Right lung (tissue), 5 donors: Measurements from ENCODE around the gene SOX6. TPM values are rescaled to one million over a fixed set of nuclear protein-coding genes. Genes with fewer than 3 reads are reported as not detected.
"Not testable (repeated sequence)": the region's sequence is repeated elsewhere in the genome, so short reads cannot be mapped to it uniquely, and the experiment has no call there.

ENCODE experiments used
- DNase-seq, 2 donors: peaks; one replicate each; pipeline ENCODE4 v3.0.0-alpha.2; 2013
- polyA plus RNA-seq, 5 donors: library from polyadenylated mRNA; unstranded; fragments of 120-200 nt; gene quantifications; one replicate each; pipeline versions ENCODE4 v1.2.1 to v1.2.3, GENCODE V29; 2013; ENCODE audit warnings: inconsistent platforms in 1 of 5, low replicate concordance in 1 of 5; ENCODE audit not compliant: insufficient read length in 5 of 5, insufficient read depth in 1 of 5

The SOX6 gene
- polyA plus RNA-seq, 5 donors = 9.5 to 18.8 (median 17.2) TPM

- DNase-seq = no peak
These were observed 423.9 kb downstream of the SOX6 start for GRCh38 chr11:15932417-15932816.

GRCh38 chr11:15931497-15931896, 424.8 kb downstream of the SOX6 start:
- DNase-seq = no peak

- no peak for DNase-seq
These were observed 425.8 kb downstream of the SOX6 start for GRCh38 chr11:15930442-15931025.

- DNase-seq = no peak
These were observed 426.9 kb downstream of the SOX6 start for GRCh38 chr11:15929371-15929901.

DNA sequence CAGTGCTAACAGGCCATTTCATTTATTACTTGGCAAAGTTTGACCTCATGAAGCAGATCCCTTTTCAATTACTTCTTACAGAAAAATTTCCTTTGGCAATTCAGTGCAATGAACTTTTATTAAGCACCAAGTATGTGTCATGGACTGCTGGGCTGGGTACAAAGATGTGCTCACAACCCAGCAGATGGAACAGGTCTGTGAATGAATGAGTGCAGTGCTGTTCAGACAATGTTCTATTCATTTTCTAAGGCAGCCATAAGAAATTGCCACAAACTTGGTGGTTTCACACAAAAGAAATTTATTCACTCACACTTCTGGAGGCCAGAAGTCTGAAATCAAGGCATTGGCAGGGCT, 428.5 kb downstream of the SOX6 start:
- DNase-seq = no peak

DNA sequence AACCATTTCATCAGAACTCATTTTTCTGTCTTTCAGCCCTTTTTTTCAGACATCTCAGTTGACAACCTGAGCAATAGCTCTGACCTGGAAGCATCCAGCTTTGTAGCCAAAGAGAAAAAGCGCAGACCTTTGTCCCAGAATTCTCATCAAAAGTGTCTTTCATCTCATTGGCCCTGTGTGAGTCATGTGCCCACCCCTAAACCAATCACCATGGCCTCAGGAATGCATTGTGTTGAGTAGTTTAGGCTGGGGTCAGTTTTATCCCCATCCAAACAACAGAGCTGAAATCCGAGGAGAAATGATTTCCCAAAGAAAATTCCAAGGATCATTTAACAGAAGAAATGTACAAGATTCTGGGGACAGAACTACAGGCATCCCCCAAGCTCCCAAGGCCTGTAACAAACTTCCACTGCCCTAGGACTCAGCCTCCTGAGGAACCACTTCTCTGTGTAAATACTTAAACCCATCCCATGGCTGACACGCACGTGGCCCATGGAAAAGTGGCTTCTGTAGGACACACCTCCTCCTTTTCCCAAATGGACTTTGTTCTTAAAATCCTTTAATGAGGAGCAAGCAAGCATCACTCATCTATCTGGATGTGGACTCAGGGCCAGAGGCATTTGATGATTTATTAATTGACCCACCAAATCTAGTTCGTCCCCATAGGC, 429.0 kb downstream of the SOX6 start:
- no peak for DNase-seq

DNA sequence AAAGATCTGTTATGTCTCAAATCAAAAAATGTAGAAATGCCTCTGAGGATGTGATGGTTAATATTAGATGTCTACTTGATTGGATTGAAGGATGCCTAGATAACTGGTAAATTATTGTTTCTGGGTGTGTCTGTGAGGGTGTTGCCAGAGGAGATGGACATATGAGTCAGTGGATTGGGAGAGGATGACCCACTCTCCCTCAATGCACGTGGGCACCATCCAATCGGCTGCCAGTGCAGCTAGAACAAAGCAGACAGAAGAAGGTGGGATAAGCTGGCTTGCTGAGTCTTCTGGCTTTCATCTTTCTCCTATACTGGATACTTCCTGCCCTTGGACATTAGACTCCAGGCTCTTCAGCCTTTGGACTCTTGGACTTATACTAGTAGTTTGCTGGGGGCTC, 430.3 kb downstream of the SOX6 start:
- no peak for DNase-seq

DNA sequence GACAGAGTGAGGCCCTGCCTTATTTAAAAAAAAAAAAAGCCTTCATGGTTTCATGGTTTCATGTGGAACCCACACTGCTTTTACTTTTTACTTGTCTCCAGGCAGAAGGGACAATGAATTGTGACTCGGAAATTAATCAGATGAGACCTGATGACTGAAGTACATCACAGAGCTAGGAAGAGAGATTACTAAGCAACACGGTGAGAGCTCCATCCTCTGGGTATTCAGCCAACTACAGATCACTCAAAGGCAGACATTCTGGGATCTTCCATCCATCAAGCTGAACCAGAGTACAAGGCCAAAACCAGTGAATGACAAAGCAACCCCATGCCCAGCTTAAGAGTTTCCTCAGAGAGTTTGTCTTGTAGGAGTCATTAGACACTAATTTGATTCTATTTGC, 433.2 kb downstream of the SOX6 start:
- no peak for DNase-seq

GRCh38 chr11:15922745-15923144, 433.6 kb downstream of the SOX6 start:
- DNase-seq = not testable (repeated sequence)

- DNase-seq = no peak
These were observed 435.3 kb downstream of the SOX6 start for GRCh38 chr11:15920856-15921629.

DNA sequence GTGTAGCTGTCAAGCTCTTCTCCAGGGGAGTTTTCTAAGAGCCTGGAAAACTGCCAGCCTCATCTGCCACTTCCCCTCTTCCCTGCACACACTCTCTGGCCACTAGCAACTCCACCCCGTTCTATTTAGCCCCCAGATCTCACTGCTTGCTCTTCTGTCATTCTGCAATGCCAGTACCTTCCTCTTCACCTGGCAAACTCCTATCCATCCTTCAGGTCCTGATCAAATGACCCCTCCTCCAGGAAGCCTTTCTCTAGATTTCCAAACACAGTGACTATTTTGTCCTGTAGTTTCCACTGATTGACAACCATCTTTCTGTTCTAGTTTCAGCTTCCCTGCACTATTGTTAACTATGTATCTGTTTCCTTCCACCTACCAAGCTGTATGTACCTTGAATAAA, 437.7 kb downstream of the SOX6 start:
- DNase-seq = no peak

- no peak for DNase-seq
These were observed 438.1 kb downstream of the SOX6 start for GRCh38 chr11:15918212-15918611.
